Immature natural killer cell (primary cell): ENCODE data around the gene RBM17. TPM values are rescaled to one million over a fixed set of nuclear protein-coding genes. Genes with fewer than 3 reads are reported as not detected.

Source experiments
- DNase-seq, 3 donors: peaks; one replicate each; pipeline ENCODE4 v3.0.0; 2022; ENCODE audit warnings: mixed read lengths in 1 of 3
- H3K27ac Mint-ChIP-seq, 6 donors: one replicate each; pipeline ENCODE4 v1.8.0; 2020; ENCODE audit warnings: mixed read lengths in 6 of 6, mild to moderate bottlenecking in 5 of 6, inconsistent platforms in 4 of 6, moderate library complexity in 3 of 6
- H3K27me3 Mint-ChIP-seq, 3 donors: one replicate each; pipeline ENCODE4 v1.8.0; 2020 to 2021; ENCODE audit warnings: low read depth in 3 of 3, mild to moderate bottlenecking in 3 of 3, mixed read lengths in 3 of 3, moderate library complexity in 3 of 3, inconsistent platforms in 1 of 3
- H3K36me3 Mint-ChIP-seq, 3 donors: one replicate each; pipeline ENCODE4 v1.8.0; 2020; ENCODE audit warnings: mixed read lengths in 3 of 3, inconsistent platforms in 2 of 3, mild to moderate bottlenecking in 2 of 3
- H3K4me1 Mint-ChIP-seq, 2 donors: one replicate each; pipeline ENCODE4 v1.8.0; 2020; ENCODE audit warnings: inconsistent platforms in 2 of 2, mild to moderate bottlenecking in 2 of 2, mixed read lengths in 2 of 2, moderate library complexity in 1 of 2
- H3K4me3 Mint-ChIP-seq, 5 donors: one replicate each; pipeline ENCODE4 v1.8.0; 2020; ENCODE audit warnings: mild to moderate bottlenecking in 5 of 5, mixed read lengths in 5 of 5, inconsistent platforms in 3 of 5, moderate library complexity in 3 of 5
- H3K9me3 Mint-ChIP-seq, 6 donors: one replicate each; pipeline ENCODE4 v1.8.0; 2020; ENCODE audit warnings: mild to moderate bottlenecking in 6 of 6, mixed read lengths in 6 of 6, inconsistent platforms in 4 of 6, moderate library complexity in 3 of 6
- polyA plus RNA-seq, 3 donors: library from polyadenylated mRNA; unstranded; fragments of 300-500 nt; fragmentation: Illumina TruSeq; gene quantifications; one replicate each; pipeline ENCODE4 v1.2.3, GENCODE V29; 2021

The RBM17 gene
- polyA plus RNA-seq, 3 donors from 2014 or later, result 30.9 to 91.5 (median 55.5) TPM

GRCh38 chr10:6049031-6049400, 39.8 kb upstream of the RBM17 start:
- Mint-ChIP-seq H3K9me3 (no peaks in the 10 kb centered on the region), H3K4me3 (peak overlapping the region in 1 of 5 donors; percentile 19), H3K36me3 (peaks cover 0 to 4% (median 0%) of the 10 kb centered on the region in 3 donors), H3K27me3 (peaks cover 15 to 29% (median 21%) of the 10 kb centered on the region in 3 donors), H3K4me1 (peaks cover 56 to 69% of the 10 kb centered on the region in 2 donors), H3K27ac (peak overlapping the region in 2 of 6 donors; percentile 4 to 98)
- no peak for DNase-seq

- peak; percentile 92 to 95 (median 93) for DNase-seq
- Mint-ChIP-seq H3K36me3 (no peaks in the 10 kb centered on the region), H3K4me3 (peak overlapping the region; percentile 90 to 97 (median 92)), H3K9me3 (no peaks in the 10 kb centered on the region), H3K27ac (peak overlapping the region; percentile 91 to 98 (median 97)), H3K4me1 (peaks cover 46 to 60% of the 10 kb centered on the region in 2 donors), H3K27me3 (peaks cover 15 to 26% (median 21%) of the 10 kb centered on the region in 3 donors)
Observed at GRCh38 chr10:6050801-6051445, 37.9 kb upstream of the RBM17 start.

- Mint-ChIP-seq H3K27ac (peak overlapping the region; percentile 82 to 98 (median 93)), H3K36me3 (no peaks in the 10 kb centered on the region), H3K4me1 (peaks cover 49 to 55% of the 10 kb centered on the region in 2 donors), H3K4me3 (peak overlapping the region; percentile 82 to 93 (median 85)), H3K27me3 (peaks cover 15 to 26% (median 21%) of the 10 kb centered on the region in 3 donors), H3K9me3 (no peaks in the 10 kb centered on the region)
- DNase-seq, result peak; percentile 81 to 86 (median 82)
Observed at GRCh38 chr10:6052247-6053221, 36.3 kb upstream of the RBM17 start.

GRCh38 chr10:6053303-6053702, 35.5 kb upstream of the RBM17 start:
- no peaks in the 10 kb centered on the region for H3K9me3 Mint-ChIP-seq
- peaks cover 49 to 57% of the 10 kb centered on the region in 2 donors for H3K4me1 Mint-ChIP-seq
- peak overlapping the region in 4 of 5 donors; percentile 82 to 93 (median 86) for H3K4me3 Mint-ChIP-seq
- H3K27ac Mint-ChIP-seq, result peak overlapping the region; percentile 65 to 98 (median 93)
- peaks cover 15 to 26% (median 21%) of the 10 kb centered on the region in 3 donors for H3K27me3 Mint-ChIP-seq
- H3K36me3 Mint-ChIP-seq, result no peaks in the 10 kb centered on the region
- no peak for DNase-seq

GRCh38 chr10:6053816-6054631, 34.8 kb upstream of the RBM17 start:
- Mint-ChIP-seq H3K4me3 (peak overlapping the region; percentile 11 to 72 (median 57)), H3K9me3 (no peaks in the 10 kb centered on the region), H3K4me1 (peaks cover 49 to 65% of the 10 kb centered on the region in 2 donors), H3K27ac (peak overlapping the region in 2 of 6 donors; percentile 38 to 63), H3K36me3 (peaks cover 0 to 2% (median 0%) of the 10 kb centered on the region in 3 donors), H3K27me3 (peaks cover 15 to 26% (median 21%) of the 10 kb centered on the region in 3 donors)
- no peak for DNase-seq

GRCh38 chr10:6054884-6055283, 34.0 kb upstream of the RBM17 start:
- Mint-ChIP-seq H3K27ac (no peak overlapping the region), H3K9me3 (no peaks in the 10 kb centered on the region), H3K36me3 (peaks cover 0 to 4% (median 0%) of the 10 kb centered on the region in 3 donors), H3K27me3 (peaks cover 15 to 26% (median 17%) of the 10 kb centered on the region in 3 donors), H3K4me1 (peaks cover 47 to 67% of the 10 kb centered on the region in 2 donors), H3K4me3 (no peak overlapping the region)
- no peak for DNase-seq

GRCh38 chr10:6055929-6056328, 32.9 kb upstream of the RBM17 start:
- H3K36me3 Mint-ChIP-seq, result peaks cover 0 to 4% (median 0%) of the 10 kb centered on the region in 3 donors

GRCh38 chr10:6056411-6057135, 32.3 kb upstream of the RBM17 start:
- H3K36me3 Mint-ChIP-seq, result peaks cover 0 to 4% (median 0%) of the 10 kb centered on the region in 3 donors
- H3K4me3 Mint-ChIP-seq, result no peak overlapping the region
- H3K4me1 Mint-ChIP-seq, result peaks cover 43 to 66% of the 10 kb centered on the region in 2 donors
- peaks cover 9 to 18% (median 9%) of the 10 kb centered on the region in 3 donors for H3K27me3 Mint-ChIP-seq
- no peak for DNase-seq
- H3K27ac Mint-ChIP-seq, result no peak overlapping the region
- no peaks in the 10 kb centered on the region for H3K9me3 Mint-ChIP-seq

More at GRCh38 chr10:6055929-6056328, 32.9 kb upstream of the RBM17 start:
- DNase-seq, result no peak
- H3K9me3 Mint-ChIP-seq, result no peaks in the 10 kb centered on the region
- peaks cover 12 to 21% (median 12%) of the 10 kb centered on the region in 3 donors for H3K27me3 Mint-ChIP-seq
- H3K4me1 Mint-ChIP-seq, result peaks cover 42 to 64% of the 10 kb centered on the region in 2 donors
- no peak overlapping the region for H3K4me3 Mint-ChIP-seq
- H3K27ac Mint-ChIP-seq, result peak overlapping the region in 1 of 6 donors; percentile 19

GRCh38 chr10:6058682-6059475, 30.0 kb upstream of the RBM17 start:
- Mint-ChIP-seq H3K27me3 (peaks cover 6 to 7% (median 6%) of the 10 kb centered on the region in 3 donors), H3K9me3 (no peaks in the 10 kb centered on the region), H3K4me1 (peaks cover 34 to 58% of the 10 kb centered on the region in 2 donors), H3K36me3 (peaks cover 0 to 4% (median 0%) of the 10 kb centered on the region in 3 donors), H3K4me3 (no peak overlapping the region), H3K27ac (no peak overlapping the region)
- no peak for DNase-seq

- no peak for DNase-seq
- Mint-ChIP-seq H3K4me1 (peaks cover 29 to 52% of the 10 kb centered on the region in 2 donors), H3K36me3 (peaks cover 0 to 4% (median 0%) of the 10 kb centered on the region in 3 donors), H3K9me3 (no peaks in the 10 kb centered on the region), H3K27ac (no peak overlapping the region), H3K27me3 (peaks cover 6 to 7% (median 6%) of the 10 kb centered on the region in 3 donors), H3K4me3 (no peak overlapping the region)
Observed at GRCh38 chr10:6059506-6059905, 29.3 kb upstream of the RBM17 start.

GRCh38 chr10:6061056-6061455, 27.8 kb upstream of the RBM17 start:
- DNase-seq, result no peak
- Mint-ChIP-seq H3K4me1 (peaks cover 42 to 62% of the 10 kb centered on the region in 2 donors), H3K9me3 (no peaks in the 10 kb centered on the region), H3K27ac (no peak overlapping the region), H3K36me3 (peaks cover 0 to 4% (median 0%) of the 10 kb centered on the region in 3 donors), H3K27me3 (peaks cover 6 to 8% (median 7%) of the 10 kb centered on the region in 3 donors), H3K4me3 (peak overlapping the region in 3 of 5 donors; percentile 27 to 72 (median 63))
